GM23338 (cell line): ENCODE results near the gene MINDY3. TPM values are rescaled to one million over a fixed set of nuclear protein-coding genes. Genes with fewer than 3 reads are reported as not detected.

ENCODE experiments used
- ATAC-seq: fragments of 200-7000 bp; cut with Tn5 transposase; 3 replicates; pipeline ENCODE4 v1.9.1; 2020
- DNase-seq: peaks from one replicate; pipeline ENCODE4 v3.0.0-alpha.2; 2015; ENCODE audit warnings: low spot score
- H2AFZ ChIP-seq: fragments of 200-600 bp; sonication (generic); 2 replicates; pipeline ENCODE4 v1.8.0; 2016; ENCODE audit warnings: antibody characterized with exemption, mild to moderate bottlenecking, moderate library complexity
- H3F3A ChIP-seq: fragments of 200-600 bp; sonication (generic); replicated peaks from 2 replicates; pipeline ENCODE4 v1.8.0; 2017; ENCODE audit warnings: antibody characterized with exemption, mixed run types, low read depth
- H3K27ac ChIP-seq: fragments of 200-600 bp; sonication (generic); 2 replicates; pipeline ENCODE4 v1.6.1; 2016; ENCODE audit warnings: low read depth
- H3K27me3 ChIP-seq: fragments of 200-600 bp; sonication (generic); 2 replicates; pipeline ENCODE4 v1.8.0; 2016; ENCODE audit warnings: mild to moderate bottlenecking, mixed run types, moderate library complexity; ENCODE audit not compliant: insufficient read depth
- H3K36me3 ChIP-seq: fragments of 200-600 bp; sonication (generic); 2 replicates; pipeline ENCODE4 v1.8.0; 2016; ENCODE audit warnings: mild to moderate bottlenecking; ENCODE audit not compliant: insufficient read depth
- H3K4me1 ChIP-seq: fragments of 200-600 bp; sonication (generic); 2 replicates; pipeline ENCODE4 v1.8.0; 2016; ENCODE audit warnings: mild to moderate bottlenecking, moderate library complexity; ENCODE audit not compliant: insufficient read depth
- H3K4me2 ChIP-seq: fragments of 200-600 bp; sonication (generic); 2 replicates; pipeline ENCODE4 v1.7.1; 2017; ENCODE audit warnings: mixed run types
- H3K4me3 ChIP-seq: fragments of 200-600 bp; sonication (generic); 2 replicates; pipeline ENCODE4 v1.6.1; 2016; ENCODE audit warnings: mixed run types
- H3K79me2 ChIP-seq: fragments of 200-600 bp; sonication (generic); replicated peaks from 2 replicates; pipeline ENCODE4 v1.8.0; 2017; ENCODE audit warnings: mild to moderate bottlenecking; ENCODE audit not compliant: insufficient read depth
- H3K9me2 ChIP-seq: fragments of 200-600 bp; sonication (generic); 2 replicates; pipeline ENCODE4 v1.8.0; 2017; ENCODE audit not compliant: insufficient read depth
- H4K20me1 ChIP-seq: fragments of 200-600 bp; sonication (generic); replicated peaks from 2 replicates; pipeline ENCODE4 v1.8.0; 2017; ENCODE audit warnings: mild to moderate bottlenecking; ENCODE audit not compliant: insufficient read depth
- H3K27ac Mint-ChIP-seq: 2 replicates; pipeline ENCODE4 v1.8.0; 2020; ENCODE audit warnings: inconsistent platforms, mild to moderate bottlenecking, moderate library complexity, mixed read lengths
- H3K27me3 Mint-ChIP-seq: 3 replicates; pipeline ENCODE4 v1.8.0; 2022; ENCODE audit warnings: low read depth, mild to moderate bottlenecking, moderate library complexity, mixed read lengths, inconsistent platforms; ENCODE audit not compliant: insufficient read depth, poor library complexity
- H3K36me3 Mint-ChIP-seq: 3 replicates; pipeline ENCODE4 v1.8.0; 2021; ENCODE audit warnings: low read depth, mild to moderate bottlenecking, inconsistent platforms, moderate library complexity, mixed read lengths
- H3K4me1 Mint-ChIP-seq: 3 replicates; pipeline ENCODE4 v1.8.0; 2020; ENCODE audit warnings: mild to moderate bottlenecking, inconsistent platforms, mixed read lengths
- H3K4me3 Mint-ChIP-seq: 3 replicates; pipeline ENCODE4 v1.8.0; 2021; ENCODE audit warnings: moderate library complexity, mild to moderate bottlenecking, inconsistent platforms, mixed read lengths
- H3K9me3 Mint-ChIP-seq: 3 replicates; pipeline ENCODE4 v1.8.0; 2020; ENCODE audit warnings: moderate library complexity, mild to moderate bottlenecking, inconsistent platforms, mixed read lengths
- ETS1 ChIP-seq: IDR thresholded peaks from 2 replicates; pipeline ENCODE4 v1.6.1; 2016; ENCODE audit warnings: antibody characterized with exemption
- EZH2phosphoT487 ChIP-seq: fragments of 200-600 bp; sonication (generic); IDR thresholded peaks from one replicate; pipeline ENCODE4 v1.8.1; 2018; ENCODE audit warnings: antibody characterized with exemption; ENCODE audit not compliant: unreplicated experiment
- JUNB ChIP-seq: IDR thresholded peaks from one replicate; pipeline ENCODE4 v1.6.1; 2016; ENCODE audit warnings: antibody characterized with exemption; ENCODE audit not compliant: unreplicated experiment
- NANOG ChIP-seq: IDR thresholded peaks from 2 replicates; pipeline ENCODE4 v1.6.1; 2016; ENCODE audit warnings: antibody characterized with exemption, borderline replicate concordance
- POLR2AphosphoS5 ChIP-seq: IDR thresholded peaks from 2 replicates; pipeline ENCODE4 v1.6.1; 2016; ENCODE audit warnings: antibody characterized with exemption, low read depth
- ZNF114 ChIP-seq: fragments of 250-450 bp; sonication (Bioruptor Pico); IDR thresholded peaks from 2 replicates; pipeline ENCODE4 v1.5.0; 2020; ENCODE audit warnings: mild to moderate bottlenecking, moderate library complexity
- ZNF331 ChIP-seq: fragments of 250-450 bp; sonication (Bioruptor Pico); IDR thresholded peaks from 2 replicates; pipeline ENCODE4 v1.5.0; 2020; ENCODE audit warnings: low read depth, mild to moderate bottlenecking, moderate library complexity
- polyA plus RNA-seq: library from polyadenylated mRNA; unstranded; fragments of >200 nt; fragmentation: Nextera tagmentation; extraction: Ambion mirVana; gene quantifications from 2 replicates; pipeline ENCODE4 v1.2.1, GENCODE V29; 2016
- total RNA-seq: library from RNA; depleted of rRNA; stranded (reverse); fragments of >200 nt; shearing (Covaris generic); gene quantifications from 2 replicates; pipeline ENCODE4 v1.2.3, GENCODE V29; 2014
- TF ChIP-seq, protein P1 (sequence below): fragments of 250-450 bp; sonication (Bioruptor Pico); IDR thresholded peaks from 2 replicates; pipeline ENCODE4 v1.5.0; 2020; ENCODE audit warnings: mild to moderate bottlenecking, moderate library complexity
- TF ChIP-seq, protein P2 (sequence below): IDR thresholded peaks from one replicate; pipeline ENCODE4 v1.6.1; 2018; ENCODE audit warnings: antibody characterized with exemption; ENCODE audit not compliant: unreplicated experiment

The MINDY3 gene
- total and polyA plus RNA-seq, 2 experiments from 2014 or later, result 10.2 to 13.6 TPM

GRCh38 chr10:15782851-15783250 is 77.5 kb downstream of the MINDY3 start:
- Histone ChIP-seq H3K9me2 (no peaks in the 10 kb centered on the region), H3F3A (no peaks in the 10 kb centered on the region), H3K4me1 (0 out of 2 replicates have a peak, but pooled peaks cover 15% of the 10 kb centered on the region), H3K4me3 (no peak overlapping the region), H3K79me2 (no peaks in the 10 kb centered on the region), H3K36me3 (no peaks in the 10 kb centered on the region; the same call in 1 of the 2 replicates), H2AFZ (no peak overlapping the region), H4K20me1 (no peaks in the 10 kb centered on the region), H3K27me3 (no peaks in the 10 kb centered on the region), H3K27ac (no peak overlapping the region), H3K4me2 (no peak overlapping the region)
- Mint-ChIP-seq H3K27me3 (no peaks in the 10 kb centered on the region), H3K36me3 (peaks cover under 1% of the 10 kb centered on the region; the same call in 2 of the 3 replicates), H3K4me3 (no peak overlapping the region), H3K9me3 (no peaks in the 10 kb centered on the region), H3K4me1 (peaks cover 25% of the 10 kb centered on the region), H3K27ac (0 out of 2 replicates have a peak overlapping the region, but pooled peaks have one; percentile 2)
- DNase-seq (no peak), ATAC-seq (no peak)
- no peak for TF ChIP-seq POLR2AphosphoS5
- TF ChIP-seq ETS1, result no peak
- TF ChIP-seq EZH2phosphoT487, result no peak
- TF ChIP-seq, protein P1, sequence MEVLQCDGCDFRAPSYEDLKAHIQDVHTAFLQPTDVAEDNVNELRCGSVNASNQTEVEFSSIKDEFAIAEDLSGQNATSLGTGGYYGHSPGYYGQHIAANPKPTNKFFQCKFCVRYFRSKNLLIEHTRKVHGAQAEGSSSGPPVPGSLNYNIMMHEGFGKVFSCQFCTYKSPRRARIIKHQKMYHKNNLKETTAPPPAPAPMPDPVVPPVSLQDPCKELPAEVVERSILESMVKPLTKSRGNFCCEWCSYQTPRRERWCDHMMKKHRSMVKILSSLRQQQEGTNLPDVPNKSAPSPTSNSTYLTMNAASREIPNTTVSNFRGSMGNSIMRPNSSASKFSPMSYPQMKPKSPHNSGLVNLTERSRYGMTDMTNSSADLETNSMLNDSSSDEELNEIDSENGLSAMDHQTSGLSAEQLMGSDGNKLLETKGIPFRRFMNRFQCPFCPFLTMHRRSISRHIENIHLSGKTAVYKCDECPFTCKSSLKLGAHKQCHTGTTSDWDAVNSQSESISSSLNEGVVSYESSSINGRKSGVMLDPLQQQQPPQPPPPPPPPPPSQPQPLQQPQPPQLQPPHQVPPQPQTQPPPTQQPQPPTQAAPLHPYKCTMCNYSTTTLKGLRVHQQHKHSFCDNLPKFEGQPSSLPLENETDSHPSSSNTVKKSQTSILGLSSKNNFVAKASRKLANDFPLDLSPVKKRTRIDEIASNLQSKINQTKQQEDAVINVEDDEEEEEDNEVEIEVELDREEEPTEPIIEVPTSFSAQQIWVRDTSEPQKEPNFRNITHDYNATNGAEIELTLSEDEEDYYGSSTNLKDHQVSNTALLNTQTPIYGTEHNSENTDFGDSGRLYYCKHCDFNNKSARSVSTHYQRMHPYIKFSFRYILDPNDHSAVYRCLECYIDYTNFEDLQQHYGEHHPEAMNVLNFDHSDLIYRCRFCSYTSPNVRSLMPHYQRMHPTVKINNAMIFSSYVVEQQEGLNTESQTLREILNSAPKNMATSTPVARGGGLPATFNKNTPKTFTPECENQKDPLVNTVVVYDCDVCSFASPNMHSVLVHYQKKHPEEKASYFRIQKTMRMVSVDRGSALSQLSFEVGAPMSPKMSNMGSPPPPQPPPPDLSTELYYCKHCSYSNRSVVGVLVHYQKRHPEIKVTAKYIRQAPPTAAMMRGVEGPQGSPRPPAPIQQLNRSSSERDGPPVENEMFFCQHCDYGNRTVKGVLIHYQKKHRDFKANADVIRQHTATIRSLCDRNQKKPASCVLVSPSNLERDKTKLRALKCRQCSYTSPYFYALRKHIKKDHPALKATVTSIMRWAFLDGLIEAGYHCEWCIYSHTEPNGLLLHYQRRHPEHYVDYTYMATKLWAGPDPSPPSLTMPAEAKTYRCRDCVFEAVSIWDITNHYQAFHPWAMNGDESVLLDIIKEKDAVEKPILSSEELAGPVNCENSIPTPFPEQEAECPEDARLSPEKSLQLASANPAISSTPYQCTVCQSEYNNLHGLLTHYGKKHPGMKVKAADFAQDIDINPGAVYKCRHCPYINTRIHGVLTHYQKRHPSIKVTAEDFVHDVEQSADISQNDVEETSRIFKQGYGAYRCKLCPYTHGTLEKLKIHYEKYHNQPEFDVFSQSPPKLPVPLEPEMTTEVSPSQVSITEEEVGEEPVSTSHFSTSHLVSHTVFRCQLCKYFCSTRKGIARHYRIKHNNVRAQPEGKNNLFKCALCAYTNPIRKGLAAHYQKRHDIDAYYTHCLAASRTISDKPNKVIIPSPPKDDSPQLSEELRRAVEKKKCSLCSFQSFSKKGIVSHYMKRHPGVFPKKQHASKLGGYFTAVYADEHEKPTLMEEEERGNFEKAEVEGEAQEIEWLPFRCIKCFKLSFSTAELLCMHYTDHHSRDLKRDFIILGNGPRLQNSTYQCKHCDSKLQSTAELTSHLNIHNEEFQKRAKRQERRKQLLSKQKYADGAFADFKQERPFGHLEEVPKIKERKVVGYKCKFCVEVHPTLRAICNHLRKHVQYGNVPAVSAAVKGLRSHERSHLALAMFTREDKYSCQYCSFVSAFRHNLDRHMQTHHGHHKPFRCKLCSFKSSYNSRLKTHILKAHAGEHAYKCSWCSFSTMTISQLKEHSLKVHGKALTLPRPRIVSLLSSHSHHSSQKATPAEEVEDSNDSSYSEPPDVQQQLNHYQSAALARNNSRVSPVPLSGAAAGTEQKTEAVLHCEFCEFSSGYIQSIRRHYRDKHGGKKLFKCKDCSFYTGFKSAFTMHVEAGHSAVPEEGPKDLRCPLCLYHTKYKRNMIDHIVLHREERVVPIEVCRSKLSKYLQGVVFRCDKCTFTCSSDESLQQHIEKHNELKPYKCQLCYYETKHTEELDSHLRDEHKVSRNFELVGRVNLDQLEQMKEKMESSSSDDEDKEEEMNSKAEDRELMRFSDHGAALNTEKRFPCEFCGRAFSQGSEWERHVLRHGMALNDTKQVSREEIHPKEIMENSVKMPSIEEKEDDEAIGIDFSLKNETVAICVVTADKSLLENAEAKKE (CRISPR knock-in tag), result no peak
- TF ChIP-seq NANOG, result no peak
- no peak for TF ChIP-seq JUNB
- no peak for TF ChIP-seq ZNF114
- TF ChIP-seq ZNF331 (CRISPR knock-in tag), result no peak
- TF ChIP-seq, protein P2, sequence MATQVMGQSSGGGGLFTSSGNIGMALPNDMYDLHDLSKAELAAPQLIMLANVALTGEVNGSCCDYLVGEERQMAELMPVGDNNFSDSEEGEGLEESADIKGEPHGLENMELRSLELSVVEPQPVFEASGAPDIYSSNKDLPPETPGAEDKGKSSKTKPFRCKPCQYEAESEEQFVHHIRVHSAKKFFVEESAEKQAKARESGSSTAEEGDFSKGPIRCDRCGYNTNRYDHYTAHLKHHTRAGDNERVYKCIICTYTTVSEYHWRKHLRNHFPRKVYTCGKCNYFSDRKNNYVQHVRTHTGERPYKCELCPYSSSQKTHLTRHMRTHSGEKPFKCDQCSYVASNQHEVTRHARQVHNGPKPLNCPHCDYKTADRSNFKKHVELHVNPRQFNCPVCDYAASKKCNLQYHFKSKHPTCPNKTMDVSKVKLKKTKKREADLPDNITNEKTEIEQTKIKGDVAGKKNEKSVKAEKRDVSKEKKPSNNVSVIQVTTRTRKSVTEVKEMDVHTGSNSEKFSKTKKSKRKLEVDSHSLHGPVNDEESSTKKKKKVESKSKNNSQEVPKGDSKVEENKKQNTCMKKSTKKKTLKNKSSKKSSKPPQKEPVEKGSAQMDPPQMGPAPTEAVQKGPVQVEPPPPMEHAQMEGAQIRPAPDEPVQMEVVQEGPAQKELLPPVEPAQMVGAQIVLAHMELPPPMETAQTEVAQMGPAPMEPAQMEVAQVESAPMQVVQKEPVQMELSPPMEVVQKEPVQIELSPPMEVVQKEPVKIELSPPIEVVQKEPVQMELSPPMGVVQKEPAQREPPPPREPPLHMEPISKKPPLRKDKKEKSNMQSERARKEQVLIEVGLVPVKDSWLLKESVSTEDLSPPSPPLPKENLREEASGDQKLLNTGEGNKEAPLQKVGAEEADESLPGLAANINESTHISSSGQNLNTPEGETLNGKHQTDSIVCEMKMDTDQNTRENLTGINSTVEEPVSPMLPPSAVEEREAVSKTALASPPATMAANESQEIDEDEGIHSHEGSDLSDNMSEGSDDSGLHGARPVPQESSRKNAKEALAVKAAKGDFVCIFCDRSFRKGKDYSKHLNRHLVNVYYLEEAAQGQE, result no peak
